GM21717 (cell line): ENCODE measurements around the gene RNF38.
"Not testable (repeated sequence)": the region's sequence is repeated elsewhere in the genome, so short reads cannot be mapped to it uniquely, and the experiment has no call there.

ENCODE experiments used
- ATAC-seq: cut with Tn5 transposase; IDR thresholded peaks from one replicate; pipeline ENCODE4 v1.9.1; 2021; ENCODE audit warnings: mild to moderate bottlenecking, moderate library complexity; ENCODE audit not compliant: unreplicated experiment

The RNF38 gene

GRCh38 chr9:36297798-36298197 is 102.3 kb downstream of the RNF38 start:
- no peak for ATAC-seq

DNA sequence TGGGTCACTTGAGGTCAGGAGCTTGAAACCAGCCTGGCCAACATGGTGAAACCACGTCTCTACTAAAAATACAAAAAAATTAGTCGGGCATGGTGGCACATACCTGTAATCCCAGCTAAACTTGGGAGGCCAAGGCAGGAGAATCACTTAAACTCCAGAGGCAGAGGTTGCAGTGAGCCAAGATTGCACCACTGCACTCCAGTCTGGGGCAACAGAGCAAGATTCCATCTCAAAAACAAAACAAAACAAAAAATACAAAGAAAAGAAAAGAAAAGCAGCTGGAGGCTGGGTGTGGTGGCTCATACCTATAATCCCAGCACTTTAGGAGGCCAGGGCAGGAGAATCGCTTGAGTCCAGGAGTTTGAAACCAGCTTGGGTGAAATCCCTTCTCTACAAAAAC is 105.1 kb downstream of the RNF38 start:
- not testable (repeated sequence) for ATAC-seq

DNA sequence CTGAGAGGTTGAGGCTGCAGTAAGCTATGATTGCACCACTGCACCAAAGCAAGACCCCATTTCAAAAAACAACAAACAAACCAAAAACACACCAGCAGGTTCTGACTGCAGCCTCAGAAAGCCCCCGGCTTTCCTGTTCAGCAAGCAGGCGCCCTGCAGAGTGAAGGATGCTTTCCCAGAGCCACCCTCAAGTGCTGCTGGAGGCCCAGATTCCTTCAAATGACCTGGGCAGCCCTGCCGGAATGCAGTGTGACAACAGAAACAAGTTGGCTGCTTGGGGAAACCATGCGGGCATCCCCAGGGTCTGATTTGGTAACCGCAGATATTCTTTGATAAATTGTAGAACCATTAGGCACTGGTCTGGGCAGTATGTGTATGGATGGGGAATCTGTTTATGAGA is 106.2 kb downstream of the RNF38 start:
- ATAC-seq, result no peak

DNA sequence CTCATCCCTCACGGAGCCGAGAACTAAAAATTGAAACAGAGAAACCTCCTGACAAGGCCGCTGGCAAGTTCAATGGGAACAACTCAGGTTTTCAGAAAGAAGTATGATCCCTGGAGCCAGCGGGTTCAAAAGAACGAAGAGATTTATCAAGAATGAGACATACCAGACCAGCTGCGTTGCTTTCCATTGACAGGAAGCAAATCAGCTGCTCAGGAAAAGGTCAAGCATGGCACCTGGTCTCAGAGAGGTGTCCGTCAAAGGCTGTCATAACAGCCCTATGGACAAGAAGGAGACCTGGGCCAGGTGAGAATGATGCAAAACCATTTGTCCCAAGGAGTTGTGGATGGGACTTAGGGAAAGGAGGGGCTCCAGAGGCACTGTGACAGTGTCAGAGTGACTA is 106.9 kb downstream of the RNF38 start:
- ATAC-seq, result no peak

DNA sequence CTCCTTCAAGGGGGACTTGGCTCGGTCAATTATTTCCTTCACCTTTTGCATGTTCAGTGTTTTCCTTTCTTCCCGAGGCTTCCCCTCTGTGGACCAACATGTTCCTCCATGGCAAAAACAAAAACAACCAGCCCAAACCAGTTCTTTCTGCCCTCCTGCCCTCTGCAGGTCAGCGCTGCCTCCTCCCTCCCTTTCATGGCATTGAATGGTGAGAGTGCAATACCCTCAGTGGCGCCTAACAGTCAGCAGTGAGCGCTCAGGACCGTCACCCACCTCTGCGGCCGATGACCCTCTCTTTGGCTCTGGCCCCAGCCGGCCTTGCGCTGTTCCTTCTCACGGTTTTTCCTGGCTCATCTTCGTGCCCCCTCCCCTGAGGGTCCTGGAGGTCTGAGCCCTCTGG is 107.4 kb downstream of the RNF38 start:
- no peak for ATAC-seq

GRCh38 chr9:36290996-36291395 is 109.1 kb downstream of the RNF38 start:
- no peak for ATAC-seq

- ATAC-seq, result no peak
Measured at GRCh38 chr9:36289836-36290435, 110.1 kb downstream of the RNF38 start.

DNA sequence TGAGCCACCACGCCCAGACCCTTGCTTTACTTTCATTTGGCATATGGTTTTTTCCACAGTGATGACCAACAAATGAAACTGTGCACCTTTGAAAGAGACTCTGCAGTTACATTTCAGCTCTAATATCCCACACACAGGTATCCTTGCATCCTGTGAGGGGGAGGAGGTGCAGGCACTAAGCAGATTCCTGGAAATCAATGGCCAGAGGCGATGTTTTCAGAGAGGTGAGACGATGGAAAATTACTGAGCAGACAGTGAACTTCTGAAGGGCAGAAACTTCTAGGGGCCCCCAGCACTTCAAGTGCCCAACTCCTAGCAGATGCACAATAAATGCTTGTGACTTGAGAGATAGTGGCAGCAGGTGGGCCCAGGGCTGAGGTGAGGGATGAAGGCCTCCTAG is 112.0 kb downstream of the RNF38 start:
- ATAC-seq, result no peak
